Measurements from ENCODE around the gene ATP6V0D1.

- TF ChIP-seq CTCF (IDR thresholded peaks at IDR 0.05): no peak
- TF ChIP-seq POLR2A (IDR thresholded peaks at IDR 0.05): no peak
Observed at GRCh38 chr16:67506468-67506867, 25.5 kb upstream of the ATP6V0D1 start.
